SU-DHL-6 (cell line): Measurements from ENCODE around the gene FMN1.

Experiments used
- H2AFZ ChIP-seq: fragments of 200-600 bp; sonication (generic); 2 replicates; pipeline ENCODE4 v1.6.1; 2014; ENCODE audit warnings: low read depth, mild to moderate bottlenecking, moderate library complexity, mixed read lengths, antibody characterized with exemption, low read length; ENCODE audit not compliant: severe bottlenecking
- H3F3A ChIP-seq: fragments of 200-600 bp; shearing (Covaris generic); 2 replicates; pipeline ENCODE4 v1.6.0; 2016; ENCODE audit warnings: antibody characterized with exemption, mild to moderate bottlenecking; ENCODE audit not compliant: insufficient read depth
- H3K27ac ChIP-seq: fragments of 200-600 bp; sonication (generic); 2 replicates; pipeline ENCODE4 v1.5.1; 2016; ENCODE audit warnings: low read depth, mild to moderate bottlenecking, low read length, moderate library complexity, mixed read lengths
- H3K27me3 ChIP-seq: fragments of 200-600 bp; sonication (generic), shearing (Covaris generic); 2 replicates; pipeline ENCODE4 v1.6.0; 2014; ENCODE audit warnings: mild to moderate bottlenecking, low read length
- H3K36me3 ChIP-seq: fragments of 200-600 bp; sonication (generic); 2 replicates; pipeline ENCODE4 v1.6.1; 2014; ENCODE audit warnings: mild to moderate bottlenecking, low read length, mixed read lengths
- H3K4me2 ChIP-seq: fragments of 300-600, 200-600 bp; shearing (Covaris generic), sonication (generic); 2 replicates; pipeline ENCODE4 v1.6.0; 2014; ENCODE audit warnings: low read length, low read depth, mild to moderate bottlenecking; ENCODE audit not compliant: poor library complexity, severe bottlenecking
- H3K4me3 ChIP-seq: fragments of 200-600 bp; sonication (generic); 2 replicates; pipeline ENCODE4 v1.5.1; 2014; ENCODE audit warnings: antibody characterized with exemption, low read length, mild to moderate bottlenecking, mixed read lengths; ENCODE audit not compliant: insufficient read depth, poor library complexity, severe bottlenecking
- H3K79me2 ChIP-seq: fragments of 200-600 bp; sonication (generic); 2 replicates; pipeline ENCODE4 v1.6.1; 2014; ENCODE audit warnings: mild to moderate bottlenecking, low read length, moderate library complexity; ENCODE audit not compliant: insufficient read depth
- H3K9ac ChIP-seq: fragments of 200-600 bp; sonication (generic); 2 replicates; pipeline ENCODE4 v1.7.0; 2014; ENCODE audit warnings: mild to moderate bottlenecking, low read length
- H3K9me2 ChIP-seq: fragments of 200-600 bp; sonication (generic); replicated peaks from 2 replicates; pipeline ENCODE4 v1.6.1; 2014; ENCODE audit warnings: low read length; ENCODE audit not compliant: insufficient read depth
- H3K9me3 ChIP-seq: fragments of 200-600 bp; sonication (generic); 2 replicates; pipeline ENCODE4 v1.6.1; 2014; ENCODE audit warnings: low read length, mixed read lengths; ENCODE audit not compliant: insufficient read depth
- H4K20me1 ChIP-seq: fragments of 200-600 bp; sonication (generic); 2 replicates; pipeline ENCODE4 v1.6.1; 2014; ENCODE audit warnings: low read depth, mild to moderate bottlenecking, antibody characterized with exemption, low read length, moderate library complexity, mixed read lengths
- CTCF ChIP-seq: fragments of 200-600 bp; sonication (generic); IDR thresholded peaks from one replicate; pipeline ENCODE4 v1.5.1; 2017; ENCODE audit warnings: antibody characterized with exemption, mild to moderate bottlenecking, low read length, moderate library complexity; ENCODE audit not compliant: insufficient read depth, poor library complexity, severe bottlenecking
- EZH2phosphoT487 ChIP-seq: fragments of 200-600 bp; sonication (generic), shearing (Covaris generic); conservative IDR thresholded peaks from 2 replicates; pipeline ENCODE4 v1.6.1; 2018; ENCODE audit warnings: mild to moderate bottlenecking, antibody characterized with exemption, low read length, moderate library complexity, mixed read lengths

FMN1 gene

DNA sequence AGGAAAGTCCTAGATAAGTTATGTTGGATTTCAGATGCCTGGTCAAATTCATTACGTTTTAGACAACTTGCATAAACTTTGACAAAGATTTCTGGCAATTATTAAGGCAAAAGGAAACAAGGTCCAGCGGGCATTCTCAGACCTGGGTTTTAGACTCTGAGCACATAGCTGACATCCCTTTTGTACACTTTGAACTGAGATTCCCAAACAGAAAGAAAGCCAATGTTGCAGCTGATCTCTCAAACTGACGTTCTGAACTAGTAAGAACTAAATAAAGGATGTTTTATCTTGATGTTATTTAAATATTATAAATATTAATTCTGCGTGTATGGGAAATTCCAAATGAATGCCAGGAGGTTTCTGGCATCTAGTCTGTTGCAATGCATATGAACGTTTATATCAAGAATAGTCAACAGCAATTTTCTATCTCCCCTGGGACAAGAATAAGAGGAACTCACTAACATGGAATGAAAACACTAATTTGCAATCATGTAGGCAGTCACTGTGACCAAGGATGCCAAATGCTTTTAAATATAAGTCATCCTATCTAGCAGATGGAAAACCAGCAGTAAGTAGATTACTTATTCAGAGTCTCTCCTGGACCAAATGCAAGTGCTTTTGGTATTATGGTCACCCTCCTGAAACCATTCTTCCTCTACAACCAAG, 274.6 kb downstream of the FMN1 start:
- no peak overlapping the region for H3K9ac ChIP-seq
- H3K27ac ChIP-seq, result no peak overlapping the region
- no peaks in the 10 kb centered on the region for H3K9me3 ChIP-seq
- no peak overlapping the region for H3K4me3 ChIP-seq
- no peaks in the 10 kb centered on the region for H3K27me3 ChIP-seq
- no peaks in the 10 kb centered on the region for H3K79me2 ChIP-seq
- H3K9me2 ChIP-seq, result no peaks in the 10 kb centered on the region
- no peaks in the 10 kb centered on the region for H4K20me1 ChIP-seq
- no peaks in the 10 kb centered on the region for H3K36me3 ChIP-seq
- no peak overlapping the region for H2AFZ ChIP-seq
- no peaks in the 10 kb centered on the region for H3F3A ChIP-seq
- no peak overlapping the region for H3K4me2 ChIP-seq
- no peak for TF ChIP-seq CTCF
- TF ChIP-seq EZH2phosphoT487, result no peak

- no peak overlapping the region for H3K27ac ChIP-seq
- no peaks in the 10 kb centered on the region for H3K9me3 ChIP-seq
Measured at GRCh38 chr15:32918547-32918946, 276.0 kb downstream of the FMN1 start.

GRCh38 chr15:32910839-32911238, 283.7 kb downstream of the FMN1 start:
- no peak overlapping the region for H3K9ac ChIP-seq
- no peaks in the 10 kb centered on the region for H3K9me2 ChIP-seq
- no peaks in the 10 kb centered on the region for H3K27me3 ChIP-seq
- H2AFZ ChIP-seq, result no peak overlapping the region
- H3K36me3 ChIP-seq, result no peaks in the 10 kb centered on the region
- H3K27ac ChIP-seq, result no peak overlapping the region
- H4K20me1 ChIP-seq, result no peaks in the 10 kb centered on the region
- H3K9me3 ChIP-seq, result no peaks in the 10 kb centered on the region
- no peaks in the 10 kb centered on the region for H3F3A ChIP-seq
- no peaks in the 10 kb centered on the region for H3K79me2 ChIP-seq
- no peak overlapping the region for H3K4me3 ChIP-seq
- no peak overlapping the region for H3K4me2 ChIP-seq
- TF ChIP-seq EZH2phosphoT487, result no peak
- TF ChIP-seq CTCF, result no peak

More at GRCh38 chr15:32918547-32918946, 276.0 kb downstream of the FMN1 start:
- Histone ChIP-seq H3F3A (no peaks in the 10 kb centered on the region), H2AFZ (no peak overlapping the region), H3K79me2 (no peaks in the 10 kb centered on the region), H3K4me3 (no peak overlapping the region), H3K9ac (no peak overlapping the region), H3K36me3 (no peaks in the 10 kb centered on the region), H3K27me3 (no peaks in the 10 kb centered on the region), H3K4me2 (no peak overlapping the region), H4K20me1 (no peaks in the 10 kb centered on the region), H3K9me2 (no peaks in the 10 kb centered on the region)
- no peak for TF ChIP-seq CTCF
